ENCODE results near the gene CLDN20. TPM values are rescaled to one million over a fixed set of nuclear protein-coding genes. Genes with fewer than 3 reads are reported as not detected.

Gene CLDN20
- total and polyA plus RNA-seq, 2 donors (not counting 3 experiments of a cell fraction or from before 2014, with no cell fraction given) = not detected

DNA sequence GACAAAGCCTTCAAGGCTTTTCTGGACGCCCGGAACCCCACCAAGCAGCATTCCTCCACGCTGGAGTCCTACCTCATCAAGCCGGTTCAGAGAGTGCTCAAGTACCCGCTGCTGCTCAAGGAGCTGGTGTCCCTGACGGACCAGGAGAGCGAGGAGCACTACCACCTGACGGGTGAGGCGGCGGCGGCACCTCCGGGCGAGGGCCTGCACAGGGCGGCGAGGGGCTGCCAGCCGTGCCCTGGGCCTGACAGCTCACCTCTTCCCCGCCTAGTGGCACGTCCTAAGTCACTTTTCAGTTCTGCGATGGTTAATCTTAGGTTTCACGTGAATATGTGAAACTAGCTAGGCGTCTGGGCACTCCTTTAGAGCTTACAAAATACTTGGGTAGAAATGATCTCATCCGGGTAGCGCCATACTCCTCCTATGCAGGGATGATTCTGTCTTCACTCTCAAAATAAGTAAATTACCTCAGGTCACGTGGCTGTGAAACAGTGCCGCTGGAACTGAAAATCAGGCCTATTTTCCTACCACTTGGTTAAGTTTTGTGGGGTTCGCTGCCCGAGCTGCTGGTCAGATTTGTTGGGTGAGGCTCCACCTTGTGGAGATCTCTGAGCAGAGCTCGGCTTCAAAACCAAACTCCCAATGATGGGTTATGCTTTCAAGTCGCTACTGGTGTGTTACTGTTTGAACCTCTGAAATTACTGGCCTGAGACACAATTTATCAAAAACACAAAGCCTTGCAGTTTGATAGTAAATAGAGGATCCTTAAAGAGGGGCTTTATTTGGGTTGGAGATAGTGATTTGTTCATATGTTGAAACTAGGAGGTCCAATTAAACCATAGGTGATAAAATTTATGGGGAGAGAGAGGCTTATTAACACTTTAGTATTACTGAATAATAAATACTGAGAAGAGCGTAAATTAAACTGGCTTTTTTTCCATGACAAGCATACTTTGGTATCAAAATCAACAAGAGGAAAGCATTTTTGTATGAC, 15.5 kb upstream of the CLDN20 start:
- ChIA-PET POLR2A (no interaction called here), CTCF (interaction anchor here (0.7 to 9.5 kb wide), 45 partner anchors 10 to 573 kb away, joined by 3 to 292 read pairs (median 5); no protein-coding TSS in a partner anchor)
- FAIRE-seq (peak; percentile 90), DNase-seq (ENCODE audit: low read depth, low spot score) (peak; percentile 75)
- no peak overlapping the region for H3K4me2 ChIP-seq (ENCODE audit: insufficient read depth, low read length)
- H3K27ac ChIP-seq (ENCODE audit: insufficient read depth, low read depth, low read length) = no peak overlapping the region
- H3K9me3 ChIP-seq (replicated peaks; ENCODE audit: control insufficient read depth, insufficient read depth, low read length) = no peaks in the 10 kb centered on the region
- intact Hi-C loops (cut with micrococcal nuclease) (loop anchor here (1.0 to 5.0 kb wide), 7 partner anchors 47 to 573 kb away; partner anchors contain the start of gene TIAM2), dilution Hi-C loops (cut with MboI; ENCODE audit: extremely low pct_ligation_motif_present, low sequenced_read_pairs) (no loop called here)
- no peaks in the 10 kb centered on the region for H3K9me1 ChIP-seq (replicated peaks; ENCODE audit: control insufficient read depth, extremely low read depth, insufficient read depth, low read length)
- H2AFZ ChIP-seq (ENCODE audit: low read depth, low read length) = no peak overlapping the region
- H3K27me3 ChIP-seq (ENCODE audit: control insufficient read depth in 2 of 2, insufficient read depth in 2 of 2, low read length in 2 of 2) = no peaks in the 10 kb centered on the region
- no peak overlapping the region for H3K4me3 ChIP-seq (replicated peaks in 1 of 3; ENCODE audit: insufficient read depth in 1 of 3, low read depth in 1 of 3, low read length in 3 of 3)
- BruUV-seq (replicated peaks) = no TSS peak
- no peaks in the 10 kb centered on the region for H3K79me2 ChIP-seq (ENCODE audit: control insufficient read depth, insufficient read depth, low read length)
- H3K36me3 ChIP-seq (ENCODE audit: control insufficient read depth in 2 of 2, extremely low read depth in 1 of 2, insufficient read depth in 2 of 2, low read length in 2 of 2) = peaks cover 7 to 8% of the 10 kb centered on the region in 2 experiments
- TF ChIP-seq POLR2A (IDR thresholded peaks at IDR 0.05; ENCODE audit: low read depth, low read length) (no peak), CTCF (IDR thresholded peaks at IDR 0.05; ENCODE audit: extremely low read depth in 1 of 2, insufficient read depth in 1 of 2, low read depth in 1 of 2, low read length in 2 of 2) (peak; percentile 71 to 74)
- H3K4me1 ChIP-seq (ENCODE audit: control insufficient read depth, extremely low read depth, insufficient read depth, low read length) = no peaks in the 10 kb centered on the region
- no peaks in the 10 kb centered on the region for H4K20me1 ChIP-seq (replicated peaks; ENCODE audit: control insufficient read depth, extremely low read depth, insufficient read depth, low read length)
- no peak overlapping the region for H3K9ac ChIP-seq (replicated peaks; ENCODE audit: extremely low read depth, insufficient read depth, low read length)

Data from endothelial cell of umbilical vein (primary cell).